Measurements from ENCODE around the gene NOL4. TPM values are rescaled to one million over a fixed set of nuclear protein-coding genes. Genes with fewer than 3 reads are reported as not detected.

NOL4 gene
- total and polyA plus RNA-seq, 8 donors: 0.91 to 10.3 (median 2.8) TPM

- Histone ChIP-seq H3K36me3 (no peaks in the 10 kb centered on the region), H3K4me3 (no peak overlapping the region), H3K27ac (no peak overlapping the region), H3K9me3 (no peaks in the 10 kb centered on the region), H3K27me3 (no peaks in the 10 kb centered on the region), H3K4me1 (no peaks in the 10 kb centered on the region)
- intact Hi-C loops (cut with DNase I): no loop called here
- DNase-seq (no peak), ATAC-seq (no peak), FAIRE-seq (no peak)
- no peak for TF ChIP-seq CTCF (IDR thresholded peaks at IDR 0.05)
Observed at GRCh38 chr18:34196256-34196655, 28.5 kb downstream of the NOL4 start.

DNA sequence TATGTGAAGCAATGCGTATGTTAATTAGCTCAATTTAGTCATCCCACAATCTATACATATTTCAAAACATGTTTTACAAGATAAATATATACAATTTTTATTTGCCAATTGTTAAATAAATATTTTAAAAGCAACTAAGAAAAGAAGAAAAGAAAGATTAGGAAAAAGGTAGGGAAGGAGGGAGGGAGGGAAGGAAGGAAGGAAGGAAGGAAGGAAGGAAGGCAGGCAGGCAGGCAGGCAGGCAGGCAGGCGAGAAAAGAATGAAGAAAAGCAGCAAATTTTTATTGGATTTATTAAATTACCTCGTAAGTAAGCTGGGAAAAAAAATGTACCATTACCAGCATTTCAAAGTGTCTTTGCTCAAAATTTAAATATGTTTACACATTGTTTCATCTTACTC, 30.5 kb downstream of the NOL4 start:
- intact Hi-C loops (cut with DNase I): no loop called here
- WGBS, 2 donors: 65 to 71% methylated on average over 3 of the region's 3 CpGs
- Histone ChIP-seq H3K4me3 (no peak overlapping the region), H3K36me3 (no peaks in the 10 kb centered on the region), H3K9me3 (no peaks in the 10 kb centered on the region), H3K27me3 (no peaks in the 10 kb centered on the region), H3K27ac (no peak overlapping the region), H3K4me1 (no peaks in the 10 kb centered on the region)
- FAIRE-seq (no peak), ATAC-seq (no peak), DNase-seq (no peak)
- TF ChIP-seq CTCF (IDR thresholded peaks at IDR 0.05): no peak

DNA sequence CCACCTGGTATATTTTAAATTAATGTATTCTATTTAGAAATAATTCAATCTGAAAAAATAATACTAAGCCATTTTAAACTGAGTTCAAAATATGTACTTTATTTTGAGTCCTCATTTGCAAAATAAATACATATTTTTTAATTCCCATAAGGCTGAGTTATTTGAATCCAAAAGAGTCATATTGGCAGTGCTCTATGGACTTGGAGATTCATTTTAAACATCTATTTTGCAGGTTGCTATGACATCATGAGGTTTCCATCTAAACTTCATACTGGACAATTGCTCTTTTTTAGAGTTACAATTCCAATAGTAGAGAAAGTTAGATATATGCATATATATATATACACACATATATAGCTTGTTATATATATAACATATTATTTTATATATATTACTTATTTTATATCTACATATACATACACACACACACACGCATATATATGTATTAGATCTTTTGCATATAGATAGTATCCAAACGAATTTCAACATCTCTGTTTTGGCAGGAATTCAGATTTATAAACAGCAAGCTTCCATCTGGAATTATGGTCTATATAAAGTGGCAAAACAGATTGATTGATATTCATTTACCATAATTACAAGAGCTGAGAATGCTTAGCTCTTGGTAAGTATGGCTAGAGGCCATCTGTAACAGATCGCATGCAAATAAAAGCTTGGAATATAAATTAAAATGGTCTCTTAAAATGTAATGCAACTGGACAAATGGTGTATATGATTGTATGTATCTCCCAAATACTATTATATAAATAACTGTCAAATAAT, 34.9 kb downstream of the NOL4 start:
- Histone ChIP-seq H3K4me3 (no peak overlapping the region), H3K27me3 (no peaks in the 10 kb centered on the region), H3K4me1 (no peaks in the 10 kb centered on the region), H3K27ac (no peak overlapping the region), H3K9me3 (no peaks in the 10 kb centered on the region), H3K36me3 (no peaks in the 10 kb centered on the region)
- FAIRE-seq (no peak), ATAC-seq (no peak), DNase-seq (no peak)
- 61 to 70% methylated on average over 3 of the region's 3 CpGs for WGBS, 2 donors
- intact Hi-C loops (cut with DNase I): no loop called here
- no peak for TF ChIP-seq CTCF (IDR thresholded peaks at IDR 0.05)
